K562 (cell line): ENCODE data around the gene FDPS. TPM values are rescaled to one million over a fixed set of nuclear protein-coding genes. Genes with fewer than 3 reads are reported as not detected.
A peak's percentile ranks its signal among the peaks of the same experiment; 100 is the strongest.

Experiments used
- HINFP ChIP-seq: fragments of 450-650 bp; conservative IDR thresholded peaks from 2 replicates; pipeline ENCODE4 v1.6.1; 2016; ENCODE audit warnings: missing genetic modification characterization, low read depth, mild to moderate bottlenecking, control low read depth, missing compliant biosample characterization
- ZNF395 ChIP-seq: fragments of 200-800 bp; sonication (Bioruptor generic); IDR thresholded peaks from 2 replicates; pipeline ENCODE4 v1.6.1; 2017; ENCODE audit warnings: missing genetic modification characterization, missing compliant biosample characterization
- polyA plus RNA-seq, 8 experiments: library from polyadenylated mRNA; depleted of rRNA in 4 of 8; stranded (reverse) in 5 of 8; unstranded in 3 of 8; fragments of >200 nt; fragmentation: Nextera tagmentation in 2 of 8; fragmentation: Illumina TruSeq in 1 of 8; extraction: Ambion mirVana in 2 of 8; extraction: Trizol in 1 of 8; gene quantifications; 2 replicates each; pipeline versions ENCODE4 v1.2.1 to v1.2.3, GENCODE V29; 2011 to 2014; ENCODE audit warnings: inconsistent platforms in 1 of 8, missing spikeins in 1 of 8
- total RNA-seq, 7 experiments: library from RNA; depleted of rRNA in 6 of 7; stranded (reverse); fragments of >200 nt in 6 of 7; fragmentation: Illumina TruSeq in 2 of 7; extraction: Trizol in 2 of 7; gene quantifications; 2 replicates each; pipeline versions ENCODE4 v1.2.1 to v1.2.3, GENCODE V29; 2011 to 2021; ENCODE audit warnings: low replicate concordance in 1 of 7
- TF ChIP-seq, protein P1 (sequence below): fragments of 450-650 bp; IDR thresholded peaks from 2 replicates; pipeline ENCODE4 v1.6.1; 2016; ENCODE audit warnings: low read depth, mild to moderate bottlenecking, moderate library complexity
- TF ChIP-seq, protein P2 (sequence below): sonication (generic); formaldehyde crosslinking; IDR thresholded peaks from 2 replicates; pipeline ENCODE4 v1.8.0; 2023; ENCODE audit warnings: mild to moderate bottlenecking, missing genetic modification reagents
- TF ChIP-seq, protein P3 (sequence below), 2 experiments: fragments of 450-650 bp; IDR thresholded peaks; 2 replicates each; pipeline ENCODE4 v1.6.1; 2016; ENCODE audit warnings: mild to moderate bottlenecking in 2 of 2, borderline replicate concordance in 1 of 2, low read depth in 1 of 2, moderate library complexity in 1 of 2
- TF ChIP-seq, protein P4 (sequence below), 2 experiments: fragments of 450-650 bp; conservative IDR thresholded peaks; 2 replicates each; pipeline ENCODE4 v1.6.1; 2017; ENCODE audit warnings: mild to moderate bottlenecking in 2 of 2, moderate library complexity in 2 of 2

The FDPS gene
- total and polyA plus RNA-seq, 9 of the 15 experiments (the other 6 are each of a cell fraction or from before 2014, with no cell fraction given): 247 to 884 (median 360) TPM

- TF ChIP-seq, protein P1, sequence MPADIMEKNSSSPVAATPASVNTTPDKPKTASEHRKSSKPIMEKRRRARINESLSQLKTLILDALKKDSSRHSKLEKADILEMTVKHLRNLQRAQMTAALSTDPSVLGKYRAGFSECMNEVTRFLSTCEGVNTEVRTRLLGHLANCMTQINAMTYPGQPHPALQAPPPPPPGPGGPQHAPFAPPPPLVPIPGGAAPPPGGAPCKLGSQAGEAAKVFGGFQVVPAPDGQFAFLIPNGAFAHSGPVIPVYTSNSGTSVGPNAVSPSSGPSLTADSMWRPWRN: no peak
- TF ChIP-seq, protein P2, sequence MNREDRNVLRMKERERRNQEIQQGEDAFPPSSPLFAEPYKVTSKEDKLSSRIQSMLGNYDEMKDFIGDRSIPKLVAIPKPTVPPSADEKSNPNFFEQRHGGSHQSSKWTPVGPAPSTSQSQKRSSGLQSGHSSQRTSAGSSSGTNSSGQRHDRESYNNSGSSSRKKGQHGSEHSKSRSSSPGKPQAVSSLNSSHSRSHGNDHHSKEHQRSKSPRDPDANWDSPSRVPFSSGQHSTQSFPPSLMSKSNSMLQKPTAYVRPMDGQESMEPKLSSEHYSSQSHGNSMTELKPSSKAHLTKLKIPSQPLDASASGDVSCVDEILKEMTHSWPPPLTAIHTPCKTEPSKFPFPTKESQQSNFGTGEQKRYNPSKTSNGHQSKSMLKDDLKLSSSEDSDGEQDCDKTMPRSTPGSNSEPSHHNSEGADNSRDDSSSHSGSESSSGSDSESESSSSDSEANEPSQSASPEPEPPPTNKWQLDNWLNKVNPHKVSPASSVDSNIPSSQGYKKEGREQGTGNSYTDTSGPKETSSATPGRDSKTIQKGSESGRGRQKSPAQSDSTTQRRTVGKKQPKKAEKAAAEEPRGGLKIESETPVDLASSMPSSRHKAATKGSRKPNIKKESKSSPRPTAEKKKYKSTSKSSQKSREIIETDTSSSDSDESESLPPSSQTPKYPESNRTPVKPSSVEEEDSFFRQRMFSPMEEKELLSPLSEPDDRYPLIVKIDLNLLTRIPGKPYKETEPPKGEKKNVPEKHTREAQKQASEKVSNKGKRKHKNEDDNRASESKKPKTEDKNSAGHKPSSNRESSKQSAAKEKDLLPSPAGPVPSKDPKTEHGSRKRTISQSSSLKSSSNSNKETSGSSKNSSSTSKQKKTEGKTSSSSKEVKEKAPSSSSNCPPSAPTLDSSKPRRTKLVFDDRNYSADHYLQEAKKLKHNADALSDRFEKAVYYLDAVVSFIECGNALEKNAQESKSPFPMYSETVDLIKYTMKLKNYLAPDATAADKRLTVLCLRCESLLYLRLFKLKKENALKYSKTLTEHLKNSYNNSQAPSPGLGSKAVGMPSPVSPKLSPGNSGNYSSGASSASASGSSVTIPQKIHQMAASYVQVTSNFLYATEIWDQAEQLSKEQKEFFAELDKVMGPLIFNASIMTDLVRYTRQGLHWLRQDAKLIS: no peak; the same call in 1 of the 2 replicates
- TF ChIP-seq, protein P3, sequence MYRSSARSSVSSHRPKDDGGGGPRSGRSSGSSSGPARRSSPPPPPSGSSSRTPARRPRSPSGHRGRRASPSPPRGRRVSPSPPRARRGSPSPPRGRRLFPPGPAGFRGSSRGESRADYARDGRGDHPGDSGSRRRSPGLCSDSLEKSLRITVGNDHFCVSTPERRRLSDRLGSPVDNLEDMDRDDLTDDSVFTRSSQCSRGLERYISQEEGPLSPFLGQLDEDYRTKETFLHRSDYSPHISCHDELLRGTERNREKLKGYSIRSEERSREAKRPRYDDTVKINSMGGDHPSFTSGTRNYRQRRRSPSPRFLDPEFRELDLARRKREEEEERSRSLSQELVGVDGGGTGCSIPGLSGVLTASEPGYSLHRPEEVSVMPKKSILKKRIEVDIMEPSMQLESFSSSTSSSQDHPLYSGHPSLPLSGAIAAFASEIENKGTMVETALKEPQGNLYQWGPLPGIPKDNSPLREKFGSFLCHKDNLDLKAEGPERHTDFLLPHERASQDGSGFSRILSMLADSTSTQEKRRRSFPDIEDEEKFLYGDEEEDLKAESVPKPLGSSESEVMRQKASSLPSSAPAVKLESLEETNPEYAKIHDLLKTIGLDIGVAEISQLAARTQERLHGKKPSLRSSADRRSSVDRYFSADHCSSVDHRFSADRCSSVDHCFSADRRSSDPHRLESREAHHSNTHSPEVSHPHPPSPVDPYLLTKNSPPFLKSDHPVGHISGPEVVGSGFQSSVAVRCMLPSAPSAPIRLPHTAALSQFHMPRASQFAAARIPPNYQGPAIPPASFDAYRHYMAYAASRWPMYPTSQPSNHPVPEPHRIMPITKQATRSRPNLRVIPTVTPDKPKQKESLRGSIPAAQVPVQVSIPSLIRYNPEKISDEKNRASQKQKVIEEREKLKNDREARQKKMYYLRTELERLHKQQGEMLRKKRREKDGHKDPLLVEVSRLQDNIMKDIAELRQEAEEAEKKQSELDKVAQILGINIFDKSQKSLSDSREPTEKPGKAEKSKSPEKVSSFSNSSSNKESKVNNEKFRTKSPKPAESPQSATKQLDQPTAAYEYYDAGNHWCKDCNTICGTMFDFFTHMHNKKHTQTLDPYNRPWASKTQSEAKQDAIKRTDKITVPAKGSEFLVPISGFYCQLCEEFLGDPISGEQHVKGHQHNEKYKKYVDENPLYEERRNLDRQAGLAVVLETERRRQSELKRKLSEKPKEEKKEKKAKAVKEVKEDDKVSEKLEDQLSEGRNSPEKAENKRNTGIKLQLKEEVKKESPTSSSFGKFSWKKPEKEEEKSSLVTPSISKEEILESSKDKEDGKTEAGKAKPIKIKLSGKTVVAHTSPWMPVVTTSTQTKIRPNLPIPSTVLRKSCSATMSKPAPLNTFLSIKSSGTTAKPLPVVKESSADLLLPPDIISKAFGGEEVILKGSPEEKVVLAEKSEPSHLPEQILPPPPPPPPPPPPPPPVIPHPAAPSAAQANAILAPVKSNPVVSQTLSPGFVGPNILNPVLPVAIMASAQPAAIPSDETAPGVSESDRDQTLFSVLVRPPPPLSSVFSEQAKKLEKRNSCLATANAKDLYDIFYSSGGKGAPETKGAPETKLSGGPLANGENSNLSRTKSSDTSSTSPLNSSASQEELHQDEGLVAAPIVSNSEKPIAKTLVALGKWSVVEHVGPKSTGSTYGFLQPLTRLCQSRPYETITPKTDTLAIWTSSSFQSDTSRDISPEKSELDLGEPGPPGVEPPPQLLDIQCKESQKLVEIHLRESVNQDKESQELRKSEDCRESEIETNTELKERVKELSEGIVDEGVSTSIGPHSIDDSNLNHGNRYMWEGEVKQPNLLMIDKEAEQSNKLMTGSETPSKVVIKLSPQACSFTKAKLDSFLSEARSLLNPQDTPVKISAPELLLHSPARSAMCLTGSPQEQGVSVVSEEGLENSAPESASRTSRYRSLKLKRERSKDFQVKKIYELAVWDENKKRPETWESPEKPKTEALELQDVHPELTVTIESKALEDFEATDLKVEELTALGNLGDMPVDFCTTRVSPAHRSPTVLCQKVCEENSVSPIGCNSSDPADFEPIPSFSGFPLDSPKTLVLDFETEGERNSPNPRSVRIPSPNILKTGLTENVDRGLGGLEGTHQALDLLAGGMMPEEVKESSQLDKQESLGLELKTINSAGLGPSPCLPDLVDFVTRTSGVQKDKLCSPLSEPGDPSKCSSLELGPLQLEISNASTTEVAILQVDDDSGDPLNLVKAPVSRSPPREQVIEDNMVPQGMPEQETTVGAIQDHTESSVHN (IDR thresholded peaks at IDR 0.05; ENCODE audit: borderline replicate concordance in 1 of 2, low read depth in 1 of 2): no peak
- TF ChIP-seq ZNF395 (peak; percentile 18; the same call in 1 of the 2 replicates), HINFP (tag) (no peak)
- TF ChIP-seq, protein P4, sequence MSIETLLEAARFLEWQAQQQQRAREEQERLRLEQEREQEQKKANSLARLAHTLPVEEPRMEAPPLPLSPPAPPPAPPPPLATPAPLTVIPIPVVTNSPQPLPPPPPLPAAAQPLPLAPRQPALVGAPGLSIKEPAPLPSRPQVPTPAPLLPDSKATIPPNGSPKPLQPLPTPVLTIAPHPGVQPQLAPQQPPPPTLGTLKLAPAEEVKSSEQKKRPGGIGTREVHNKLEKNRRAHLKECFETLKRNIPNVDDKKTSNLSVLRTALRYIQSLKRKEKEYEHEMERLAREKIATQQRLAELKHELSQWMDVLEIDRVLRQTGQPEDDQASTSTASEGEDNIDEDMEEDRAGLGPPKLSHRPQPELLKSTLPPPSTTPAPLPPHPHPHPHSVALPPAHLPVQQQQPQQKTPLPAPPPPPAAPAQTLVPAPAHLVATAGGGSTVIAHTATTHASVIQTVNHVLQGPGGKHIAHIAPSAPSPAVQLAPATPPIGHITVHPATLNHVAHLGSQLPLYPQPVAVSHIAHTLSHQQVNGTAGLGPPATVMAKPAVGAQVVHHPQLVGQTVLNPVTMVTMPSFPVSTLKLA (conservative IDR thresholded peaks at IDR 0.05): peak; percentile 93 to 94
Observed at GRCh38 chr1:155324037-155324716, 15.5 kb downstream of the FDPS start (continued).
